Muscle of leg (tissue), 11 donors: ENCODE data around the gene SIL1. TPM values are rescaled to one million over a fixed set of nuclear protein-coding genes. Genes with fewer than 3 reads are reported as not detected.

Experiments
- DNase-seq: peaks from one replicate; pipeline ENCODE4 v3.0.0; 2013
- H3K27ac ChIP-seq: one replicate; pipeline ENCODE4 v1.5.1; 2013; ENCODE audit warnings: mild to moderate bottlenecking, low read length, control low read depth
- H3K27me3 ChIP-seq: one replicate; pipeline ENCODE4 v1.6.1; 2013; ENCODE audit warnings: low read length; ENCODE audit not compliant: control insufficient read depth, insufficient read depth
- H3K36me3 ChIP-seq: one replicate; pipeline ENCODE4 v1.6.1; 2013; ENCODE audit warnings: low read length; ENCODE audit not compliant: control insufficient read depth, insufficient read depth
- H3K4me1 ChIP-seq: one replicate; pipeline ENCODE4 v1.6.1; 2013; ENCODE audit warnings: low read length; ENCODE audit not compliant: control insufficient read depth, insufficient read depth
- H3K4me3 ChIP-seq: one replicate; pipeline ENCODE4 v1.5.1; 2013; ENCODE audit warnings: low read length, control low read depth
- H3K9me3 ChIP-seq: replicated peaks from 2 replicates; pipeline ENCODE4 v1.6.1; 2013; ENCODE audit warnings: low read depth, low read length; ENCODE audit not compliant: control insufficient read depth
- WGBS: methylation state at CpG from one replicate; pipeline ENCODE4 v1.1.5; 2013; ENCODE audit warnings: missing lambda C conversion rate; ENCODE audit not compliant: insufficient coverage; 5-methylcytosine and 5-hydroxymethylcytosine counted together
- polyA plus RNA-seq, 8 donors: library from polyadenylated mRNA; unstranded; fragments of 120-200 nt; gene quantifications; one replicate each; pipeline versions ENCODE4 v1.2.1 to v1.2.3, GENCODE V29; 2013; ENCODE audit warnings: inconsistent platforms in 1 of 8, low replicate concordance in 1 of 8; ENCODE audit not compliant: insufficient read length in 8 of 8, insufficient read depth in 1 of 8
- total RNA-seq: library from RNA; stranded (reverse); fragments of 120-200 nt; gene quantifications from one replicate; pipeline ENCODE4 v1.2.4, GENCODE V29; 2013

Gene SIL1
- total and polyA plus RNA-seq, 9 donors: 20.0 to 34.7 (median 26.4) TPM

- Histone ChIP-seq H3K27ac (no peak overlapping the region), H3K36me3 (no peaks in the 10 kb centered on the region), H3K27me3 (no peaks in the 10 kb centered on the region), H3K4me1 (peaks cover 39% of the 10 kb centered on the region), H3K9me3 (no peaks in the 10 kb centered on the region), H3K4me3 (no peak overlapping the region)
- DNase-seq: no peak
- WGBS: 20% methylated on average over 1 of the region's 2 CpGs
Measured at GRCh38 chr5:139133282-139133681, 64.9 kb downstream of the SIL1 start.

GRCh38 chr5:139132515-139132914 is 65.7 kb downstream of the SIL1 start:
- no peak overlapping the region for H3K27ac ChIP-seq

GRCh38 chr5:139131921-139132432 is 66.2 kb downstream of the SIL1 start:
- H3K4me3 ChIP-seq: no peak overlapping the region
- peaks cover 4% of the 10 kb centered on the region for H3K36me3 ChIP-seq
- H3K27ac ChIP-seq: peak overlapping the region; percentile 83
- H3K9me3 ChIP-seq: no peaks in the 10 kb centered on the region
- peak; percentile 56 for DNase-seq
- WGBS: no CpG with 5 or more reads among the region's 2 CpGs
- no peaks in the 10 kb centered on the region for H3K27me3 ChIP-seq
- peaks cover 33% of the 10 kb centered on the region for H3K4me1 ChIP-seq

More at GRCh38 chr5:139132515-139132914, 65.7 kb downstream of the SIL1 start:
- H3K9me3 ChIP-seq: no peaks in the 10 kb centered on the region
- DNase-seq: no peak
- H3K27me3 ChIP-seq: no peaks in the 10 kb centered on the region
- no peak overlapping the region for H3K4me3 ChIP-seq
- H3K36me3 ChIP-seq: peaks cover 2% of the 10 kb centered on the region
- WGBS: 47% methylated on average over 3 of the region's 3 CpGs
- H3K4me1 ChIP-seq: peaks cover 33% of the 10 kb centered on the region

GRCh38 chr5:139131465-139131864 is 66.7 kb downstream of the SIL1 start:
- H3K27me3 ChIP-seq: no peaks in the 10 kb centered on the region
- WGBS: 17% methylated on average over 3 of the region's 6 CpGs
- H3K4me3 ChIP-seq: no peak overlapping the region
- peaks cover 33% of the 10 kb centered on the region for H3K4me1 ChIP-seq
- H3K27ac ChIP-seq: peak overlapping the region; percentile 83
- no peaks in the 10 kb centered on the region for H3K9me3 ChIP-seq
- peaks cover 8% of the 10 kb centered on the region for H3K36me3 ChIP-seq
- peak; percentile 89 for DNase-seq

GRCh38 chr5:139131062-139131461 is 67.1 kb downstream of the SIL1 start:
- H3K27me3 ChIP-seq: no peaks in the 10 kb centered on the region
- peaks cover 8% of the 10 kb centered on the region for H3K36me3 ChIP-seq
- no peaks in the 10 kb centered on the region for H3K9me3 ChIP-seq
- H3K27ac ChIP-seq: peak overlapping the region; percentile 83
- no peak for DNase-seq
- no peak overlapping the region for H3K4me3 ChIP-seq
- H3K4me1 ChIP-seq: peaks cover 33% of the 10 kb centered on the region
- WGBS: 73% methylated on average over 2 of the region's 3 CpGs

- Histone ChIP-seq H3K36me3 (peaks cover 8% of the 10 kb centered on the region), H3K4me1 (peaks cover 31% of the 10 kb centered on the region), H3K9me3 (no peaks in the 10 kb centered on the region), H3K27ac (no peak overlapping the region), H3K27me3 (no peaks in the 10 kb centered on the region), H3K4me3 (no peak overlapping the region)
- DNase-seq: no peak
- no CpG with 5 or more reads among the region's 4 CpGs for WGBS
Measured at GRCh38 chr5:139130214-139130613, 68.0 kb downstream of the SIL1 start.

- H3K9me3 ChIP-seq: no peaks in the 10 kb centered on the region
- WGBS: 38% methylated on average over 1 of the region's 3 CpGs
- no peak overlapping the region for H3K27ac ChIP-seq
- H3K36me3 ChIP-seq: peaks cover 20% of the 10 kb centered on the region
- H3K27me3 ChIP-seq: no peaks in the 10 kb centered on the region
- H3K4me1 ChIP-seq: peaks cover 13% of the 10 kb centered on the region
- no peak for DNase-seq
- no peak overlapping the region for H3K4me3 ChIP-seq
Measured at GRCh38 chr5:139126711-139127111, 71.5 kb downstream of the SIL1 start.

GRCh38 chr5:139125991-139126390 is 72.2 kb downstream of the SIL1 start:
- Histone ChIP-seq H3K9me3 (no peaks in the 10 kb centered on the region), H3K4me3 (no peak overlapping the region), H3K4me1 (peaks cover 6% of the 10 kb centered on the region), H3K36me3 (peaks cover 20% of the 10 kb centered on the region), H3K27me3 (no peaks in the 10 kb centered on the region), H3K27ac (no peak overlapping the region)
- WGBS: 80% methylated on average over 1 of the region's 1 CpG
- no peak for DNase-seq

GRCh38 chr5:139124774-139125520 is 73.2 kb downstream of the SIL1 start:
- Histone ChIP-seq H3K9me3 (no peaks in the 10 kb centered on the region), H3K27ac (no peak overlapping the region), H3K36me3 (peaks cover 28% of the 10 kb centered on the region), H3K4me3 (no peak overlapping the region), H3K27me3 (no peaks in the 10 kb centered on the region), H3K4me1 (peaks cover 6% of the 10 kb centered on the region)
- no peak for DNase-seq
- 28% methylated on average over 2 of the region's 8 CpGs for WGBS

GRCh38 chr5:139121120-139121519 is 77.0 kb downstream of the SIL1 start:
- peaks cover 32% of the 10 kb centered on the region for H3K36me3 ChIP-seq
- WGBS: 92% methylated on average over 1 of the region's 5 CpGs
- no peak overlapping the region for H3K4me3 ChIP-seq

More at GRCh38 chr5:139121120-139121519, 77.0 kb downstream of the SIL1 start:
- DNase-seq: no peak
- H3K27me3 ChIP-seq: no peaks in the 10 kb centered on the region
- H3K27ac ChIP-seq: no peak overlapping the region
- H3K4me1 ChIP-seq: peaks cover 10% of the 10 kb centered on the region
- H3K9me3 ChIP-seq: no peaks in the 10 kb centered on the region
